KMS-11 (cell line): ENCODE results near the gene CD93.

Source experiments
- H2AFZ ChIP-seq: fragments of 200-600 bp; sonication (generic); 2 replicates; pipeline ENCODE4 v1.6.1; 2016; ENCODE audit warnings: antibody characterized with exemption, mixed run types, low read depth
- H3K27ac ChIP-seq: fragments of 200-600 bp; sonication (generic); 2 replicates; pipeline ENCODE4 v1.6.1; 2016; ENCODE audit warnings: mild to moderate bottlenecking, mixed run types
- H3K27me3 ChIP-seq: fragments of 200-600 bp; sonication (generic); 2 replicates; pipeline ENCODE4 v1.6.1; 2017; ENCODE audit warnings: mild to moderate bottlenecking, low read depth, mixed run types, moderate library complexity; ENCODE audit not compliant: insufficient read depth
- H3K36me3 ChIP-seq: fragments of 200-600 bp; sonication (generic); 2 replicates; pipeline ENCODE4 v1.6.1; 2017; ENCODE audit warnings: mild to moderate bottlenecking, mixed run types; ENCODE audit not compliant: insufficient read depth
- H3K4me1 ChIP-seq: fragments of 200-600 bp; sonication (generic); 2 replicates; pipeline ENCODE4 v1.6.1; 2016; ENCODE audit warnings: mild to moderate bottlenecking, low read depth, mixed run types; ENCODE audit not compliant: poor library complexity, severe bottlenecking
- H3K4me2 ChIP-seq: fragments of 200-600 bp; sonication (generic); 2 replicates; pipeline ENCODE4 v1.7.0; 2016; ENCODE audit warnings: mild to moderate bottlenecking, mixed run types
- H3K4me3 ChIP-seq: fragments of 200-600 bp; sonication (generic); IDR thresholded peaks from 2 replicates; pipeline ENCODE4 v1.6.1; 2017; ENCODE audit warnings: low read depth, low read length, mixed read lengths; ENCODE audit not compliant: insufficient read depth
- H3K79me2 ChIP-seq: fragments of 200-600 bp; sonication (generic); 2 replicates; pipeline ENCODE4 v1.6.1; 2016; ENCODE audit warnings: low read depth, mixed run types; ENCODE audit not compliant: insufficient read depth
- H3K9ac ChIP-seq: fragments of 200-600 bp; sonication (generic); 2 replicates; pipeline ENCODE4 v1.6.1; 2016; ENCODE audit warnings: mild to moderate bottlenecking, mixed run types
- H4K20me1 ChIP-seq: fragments of 200-600 bp; sonication (generic); 2 replicates; pipeline ENCODE4 v1.6.1; 2016; ENCODE audit warnings: mild to moderate bottlenecking, mixed run types; ENCODE audit not compliant: insufficient read depth
- TF ChIP-seq, protein P1 (sequence below): fragments of 200-600 bp; sonication (generic); conservative IDR thresholded peaks from 2 replicates; pipeline ENCODE4 v1.6.1; 2017; ENCODE audit warnings: low read depth, mild to moderate bottlenecking, antibody characterized with exemption, low read length, moderate library complexity, mixed read lengths

CD93 gene

DNA sequence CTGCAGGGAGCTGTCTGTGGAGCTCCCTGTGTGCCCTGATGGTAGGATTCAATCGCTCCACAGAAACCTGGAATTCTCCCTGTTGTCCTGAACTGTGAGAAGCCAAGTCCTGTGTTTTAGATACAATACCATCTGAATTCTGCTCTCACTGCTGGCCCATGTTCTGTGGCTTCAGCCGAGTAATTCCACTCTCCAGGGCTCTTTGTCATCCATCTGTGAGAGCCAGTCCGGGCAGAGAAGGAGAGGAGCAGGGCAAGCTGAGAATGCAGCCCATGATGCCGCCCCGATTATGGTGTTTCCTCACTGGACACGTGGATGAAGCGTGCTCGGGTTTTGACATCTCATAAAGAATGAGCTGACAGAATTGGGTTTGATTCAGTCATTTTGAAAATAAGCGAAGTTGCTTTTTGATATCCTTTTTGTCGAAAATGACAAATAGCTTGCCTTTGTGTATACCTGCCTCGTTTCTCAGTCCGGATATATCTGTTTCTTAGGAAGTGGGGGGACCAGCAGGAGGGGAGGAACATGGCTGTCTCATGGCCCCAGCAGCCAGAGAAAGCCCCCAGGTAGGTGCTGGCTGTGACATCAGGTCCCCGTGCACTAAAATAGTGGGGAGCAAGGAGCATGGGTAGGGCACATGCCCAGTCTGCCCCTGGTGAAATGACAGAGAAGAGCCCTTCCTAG is 8.2 kb upstream of the CD93 start:
- H3K4me2 ChIP-seq: no peak overlapping the region
- H2AFZ ChIP-seq: no peak overlapping the region
- no peak overlapping the region for H3K9ac ChIP-seq
- H3K27me3 ChIP-seq: no peaks in the 10 kb centered on the region
- TF ChIP-seq, protein P1, sequence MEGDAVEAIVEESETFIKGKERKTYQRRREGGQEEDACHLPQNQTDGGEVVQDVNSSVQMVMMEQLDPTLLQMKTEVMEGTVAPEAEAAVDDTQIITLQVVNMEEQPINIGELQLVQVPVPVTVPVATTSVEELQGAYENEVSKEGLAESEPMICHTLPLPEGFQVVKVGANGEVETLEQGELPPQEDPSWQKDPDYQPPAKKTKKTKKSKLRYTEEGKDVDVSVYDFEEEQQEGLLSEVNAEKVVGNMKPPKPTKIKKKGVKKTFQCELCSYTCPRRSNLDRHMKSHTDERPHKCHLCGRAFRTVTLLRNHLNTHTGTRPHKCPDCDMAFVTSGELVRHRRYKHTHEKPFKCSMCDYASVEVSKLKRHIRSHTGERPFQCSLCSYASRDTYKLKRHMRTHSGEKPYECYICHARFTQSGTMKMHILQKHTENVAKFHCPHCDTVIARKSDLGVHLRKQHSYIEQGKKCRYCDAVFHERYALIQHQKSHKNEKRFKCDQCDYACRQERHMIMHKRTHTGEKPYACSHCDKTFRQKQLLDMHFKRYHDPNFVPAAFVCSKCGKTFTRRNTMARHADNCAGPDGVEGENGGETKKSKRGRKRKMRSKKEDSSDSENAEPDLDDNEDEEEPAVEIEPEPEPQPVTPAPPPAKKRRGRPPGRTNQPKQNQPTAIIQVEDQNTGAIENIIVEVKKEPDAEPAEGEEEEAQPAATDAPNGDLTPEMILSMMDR: no peak
- H3K4me3 ChIP-seq: no peak overlapping the region
- no peaks in the 10 kb centered on the region for H4K20me1 ChIP-seq
- no peaks in the 10 kb centered on the region for H3K4me1 ChIP-seq
- no peak overlapping the region for H3K27ac ChIP-seq
- H3K79me2 ChIP-seq: no peaks in the 10 kb centered on the region
- no peaks in the 10 kb centered on the region for H3K36me3 ChIP-seq

DNA sequence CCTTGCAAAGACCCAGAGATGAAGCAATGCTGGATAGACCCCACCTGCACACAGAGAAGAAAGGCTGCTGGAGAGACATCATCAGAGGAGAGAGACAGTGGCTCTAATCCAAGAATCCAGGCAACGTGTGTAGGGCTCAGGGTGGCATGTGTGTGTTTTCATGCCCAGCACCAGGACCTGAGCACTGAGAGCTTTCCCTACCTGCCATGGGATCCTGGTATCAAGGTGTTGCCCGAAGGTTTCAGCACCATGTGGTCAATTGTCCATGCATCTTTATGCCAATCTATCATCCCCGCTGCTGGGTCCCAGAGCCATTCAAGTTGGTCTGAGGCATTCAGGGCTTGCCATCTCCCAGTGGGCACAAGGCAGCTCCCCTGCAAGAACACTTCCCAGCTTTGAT is 7.5 kb upstream of the CD93 start:
- Histone ChIP-seq H3K9ac (no peak overlapping the region), H3K36me3 (no peaks in the 10 kb centered on the region), H4K20me1 (no peaks in the 10 kb centered on the region), H3K4me1 (no peaks in the 10 kb centered on the region), H3K79me2 (no peaks in the 10 kb centered on the region), H3K27me3 (no peaks in the 10 kb centered on the region), H3K27ac (no peak overlapping the region), H3K4me2 (no peak overlapping the region), H3K4me3 (no peak overlapping the region), H2AFZ (no peak overlapping the region)
- TF ChIP-seq, protein P1: no peak

DNA sequence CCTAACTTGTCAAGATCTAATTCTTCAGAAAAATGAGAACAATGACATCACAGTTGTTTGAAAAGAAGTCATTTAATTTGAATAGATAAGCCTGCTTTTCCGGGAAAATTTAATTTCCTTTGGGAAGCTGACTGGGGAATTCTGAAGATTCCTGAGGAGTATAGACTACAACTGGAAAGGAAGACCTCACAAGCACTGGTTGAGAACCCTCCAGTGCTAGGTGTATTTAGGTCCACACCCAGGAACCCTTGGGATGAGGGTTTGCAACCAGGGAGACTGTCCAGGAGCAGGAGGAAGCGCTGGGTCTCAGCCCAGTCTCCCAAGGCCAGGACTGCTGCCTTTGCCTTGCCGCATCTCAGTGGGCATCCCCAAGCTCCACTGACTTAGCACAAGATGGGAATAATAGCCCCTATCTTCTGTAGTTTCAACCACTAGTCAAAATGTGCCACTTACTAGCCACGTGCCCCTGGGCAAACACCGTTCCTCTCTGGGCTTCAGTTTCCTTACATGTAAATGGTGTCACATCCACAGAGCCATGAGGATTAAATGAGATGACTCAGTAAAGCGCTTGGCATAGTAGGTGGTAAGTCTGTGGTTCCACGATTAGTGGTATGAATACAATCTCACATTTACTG is 6.9 kb upstream of the CD93 start:
- no peak overlapping the region for H3K9ac ChIP-seq
- H3K27me3 ChIP-seq: no peaks in the 10 kb centered on the region
- TF ChIP-seq, protein P1: no peak
- no peak overlapping the region for H2AFZ ChIP-seq
- no peak overlapping the region for H3K4me3 ChIP-seq
- no peaks in the 10 kb centered on the region for H3K36me3 ChIP-seq
- no peaks in the 10 kb centered on the region for H3K4me1 ChIP-seq
- H3K79me2 ChIP-seq: no peaks in the 10 kb centered on the region
- no peaks in the 10 kb centered on the region for H4K20me1 ChIP-seq
- H3K4me2 ChIP-seq: no peak overlapping the region
- H3K27ac ChIP-seq: no peak overlapping the region

DNA sequence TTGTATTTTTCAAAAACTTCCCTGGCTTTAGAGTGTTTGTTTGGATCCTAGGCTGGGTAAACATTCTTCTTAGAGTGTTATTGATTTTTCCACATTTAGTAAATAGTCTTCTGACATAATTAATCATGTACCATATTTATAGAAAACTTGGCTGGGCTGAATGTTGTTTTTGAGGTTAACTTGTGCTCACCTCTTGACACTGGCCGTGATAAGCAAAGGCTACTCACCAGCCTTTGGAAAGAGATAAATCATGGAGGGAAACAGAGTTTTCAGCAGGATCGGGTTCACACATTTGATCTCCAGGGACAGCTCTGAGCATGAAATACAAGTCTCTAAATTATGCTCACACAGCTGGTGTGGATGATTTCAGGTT is 6.2 kb upstream of the CD93 start:
- H3K27ac ChIP-seq: no peak overlapping the region
- no peak overlapping the region for H3K9ac ChIP-seq
- H2AFZ ChIP-seq: no peak overlapping the region
- no peaks in the 10 kb centered on the region for H4K20me1 ChIP-seq
- no peaks in the 10 kb centered on the region for H3K79me2 ChIP-seq
- H3K4me3 ChIP-seq: no peak overlapping the region
- TF ChIP-seq, protein P1: no peak
- H3K4me2 ChIP-seq: no peak overlapping the region
- H3K27me3 ChIP-seq: no peaks in the 10 kb centered on the region
- H3K4me1 ChIP-seq: no peaks in the 10 kb centered on the region
- H3K36me3 ChIP-seq: no peaks in the 10 kb centered on the region
